ENCODE measurements around the gene RRBP1.

RRBP1 gene

DNA sequence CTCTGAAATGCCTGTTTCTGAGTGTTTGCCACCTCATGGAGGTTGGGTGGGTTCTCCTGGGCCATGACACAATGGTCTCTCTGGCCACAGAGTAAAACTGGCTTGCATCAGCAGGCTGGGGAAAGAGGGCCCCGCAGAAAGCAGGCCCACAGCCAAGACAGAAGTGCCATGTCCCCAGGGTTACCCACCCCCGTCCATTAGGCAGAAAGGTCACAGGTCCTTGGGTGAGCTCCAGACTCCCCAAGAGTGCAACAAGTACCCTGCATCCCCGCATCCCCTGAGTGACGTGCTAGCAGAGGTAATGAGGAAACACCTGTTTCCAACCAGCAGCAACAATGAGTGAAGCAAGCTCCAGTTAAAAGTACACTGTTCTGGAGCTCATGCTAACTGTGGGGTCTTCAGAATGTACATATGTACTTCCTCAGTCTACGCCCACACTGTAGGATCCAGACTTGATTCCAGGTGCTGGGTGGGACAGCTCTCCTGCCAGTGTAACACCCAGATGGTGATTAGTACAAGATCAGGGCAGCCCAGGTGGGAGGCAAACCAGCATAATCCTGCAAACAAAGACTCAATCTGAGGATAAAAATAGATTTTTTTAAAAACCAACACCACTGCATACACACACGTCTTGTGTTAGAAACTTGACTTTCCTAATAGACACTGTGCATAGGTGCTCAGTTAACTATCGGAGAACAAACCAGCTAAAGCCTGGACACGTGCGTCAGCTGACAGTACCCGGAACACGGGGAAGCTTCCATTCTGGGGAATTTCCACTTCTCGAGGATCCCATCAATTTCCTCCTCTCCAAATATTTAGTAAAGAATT lies 31.5 kb downstream of the RRBP1 start:
- no peak for DNase-seq (ENCODE audit: low read depth in 2 of 2)

DNA sequence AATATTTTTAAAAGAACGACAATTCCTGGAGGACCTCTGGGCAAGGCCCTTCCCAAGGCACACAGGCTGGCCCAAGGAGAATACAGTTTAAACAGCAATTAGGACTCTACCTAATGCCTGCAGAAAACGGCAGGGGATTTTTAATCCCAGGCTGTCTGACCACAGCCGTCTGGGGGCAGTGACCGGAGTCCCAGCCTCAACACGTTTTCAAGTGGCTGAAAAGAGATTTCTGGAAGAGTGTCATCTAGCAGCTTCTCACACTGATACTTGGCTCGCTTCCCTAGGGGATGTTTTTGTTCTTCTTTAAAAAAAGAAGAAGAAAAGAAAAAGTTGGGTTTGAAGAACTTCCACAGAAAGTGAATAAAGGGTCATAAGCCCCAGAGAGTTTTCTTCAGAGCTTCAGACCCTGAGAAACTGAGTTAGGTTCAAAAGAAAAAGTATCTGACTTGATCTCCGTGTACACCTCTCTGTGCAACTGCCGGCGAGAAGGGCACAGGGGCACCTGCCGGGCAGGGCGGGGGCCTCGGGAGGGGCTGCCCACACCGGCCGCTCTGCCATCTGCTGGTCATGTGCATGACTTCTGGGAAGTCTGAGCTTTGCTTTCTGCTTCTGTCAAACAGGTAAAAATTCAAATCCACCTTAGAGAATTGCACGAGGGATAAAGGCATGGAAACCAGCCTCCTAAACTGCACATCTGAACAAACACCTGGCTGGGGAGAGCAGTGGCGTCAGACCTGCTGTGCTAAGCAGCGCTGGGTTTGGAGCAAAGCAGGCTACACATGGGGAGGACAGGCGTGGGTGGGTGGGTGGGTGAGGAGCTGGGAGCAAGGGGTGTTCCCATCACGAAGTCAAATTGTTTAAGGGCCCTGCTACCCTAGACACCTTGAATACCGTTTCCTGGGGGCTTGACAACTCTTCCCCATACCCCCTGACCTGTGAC lies 33.0 kb downstream of the RRBP1 start:
- no peak for DNase-seq (ENCODE audit: low read depth in 2 of 2)

DNA sequence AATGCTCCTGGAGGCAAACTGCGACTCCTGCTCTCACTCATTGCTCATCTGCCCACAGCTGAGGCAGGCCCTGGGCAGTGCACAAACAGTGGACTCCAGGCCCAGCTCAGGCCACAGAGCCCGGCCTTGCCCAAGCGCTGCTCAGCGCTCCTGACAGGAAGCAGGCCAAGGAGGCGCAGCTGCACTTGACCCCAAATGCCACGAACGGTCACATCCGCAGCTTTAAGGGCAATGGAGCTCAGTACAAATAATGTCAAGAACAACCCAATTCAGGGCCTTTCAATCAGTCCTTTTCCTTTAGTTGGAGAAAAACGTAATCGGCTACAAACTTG lies 33.8 kb downstream of the RRBP1 start:
- DNase-seq (ENCODE audit: low read depth in 2 of 2), result no peak

DNA sequence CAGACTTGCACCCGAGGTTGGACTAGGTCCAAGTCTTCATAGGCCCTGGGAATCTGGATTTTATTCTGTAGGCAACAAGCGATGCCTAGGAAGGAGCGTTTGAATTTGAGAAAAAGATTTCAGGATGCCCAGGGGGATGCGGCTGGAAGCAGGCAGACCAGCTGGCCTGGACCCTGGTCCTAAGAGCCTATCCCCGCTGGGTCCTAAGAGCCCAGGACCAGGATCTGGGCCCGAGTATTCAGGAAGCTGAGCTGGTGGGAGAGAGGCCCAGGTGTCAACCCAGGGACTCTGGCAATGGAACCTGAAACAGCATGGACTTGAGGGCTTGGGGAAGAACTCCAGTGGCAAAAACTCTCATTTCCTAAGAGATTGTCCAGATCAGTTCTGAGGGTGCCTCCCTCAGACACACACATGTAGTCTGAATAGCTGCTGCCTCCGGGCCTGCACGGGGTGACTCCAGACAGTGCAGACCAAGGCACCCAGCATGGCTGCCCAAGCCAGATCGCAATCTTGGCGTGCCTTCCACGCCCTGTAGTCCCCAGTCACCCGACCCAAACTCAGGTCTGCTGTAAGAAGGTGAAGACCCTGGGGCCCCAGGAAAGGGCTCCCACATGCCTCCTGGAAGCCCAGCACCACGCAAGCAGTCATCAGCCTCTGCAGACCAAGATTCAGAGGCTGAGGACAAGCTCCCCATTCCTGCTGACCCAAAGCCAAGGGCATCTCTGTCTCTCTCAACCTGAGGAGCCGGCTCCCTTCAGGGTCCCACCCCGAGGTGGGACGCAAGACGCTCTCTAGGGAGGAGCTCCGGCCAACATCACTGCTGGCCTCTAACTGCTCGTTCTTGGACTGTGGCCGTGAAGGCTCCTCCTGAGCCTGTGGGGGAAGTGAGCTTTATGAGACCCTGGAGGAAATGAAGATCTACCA lies 34.4 kb downstream of the RRBP1 start:
- DNase-seq (ENCODE audit: low read depth in 2 of 2), result no peak

DNA sequence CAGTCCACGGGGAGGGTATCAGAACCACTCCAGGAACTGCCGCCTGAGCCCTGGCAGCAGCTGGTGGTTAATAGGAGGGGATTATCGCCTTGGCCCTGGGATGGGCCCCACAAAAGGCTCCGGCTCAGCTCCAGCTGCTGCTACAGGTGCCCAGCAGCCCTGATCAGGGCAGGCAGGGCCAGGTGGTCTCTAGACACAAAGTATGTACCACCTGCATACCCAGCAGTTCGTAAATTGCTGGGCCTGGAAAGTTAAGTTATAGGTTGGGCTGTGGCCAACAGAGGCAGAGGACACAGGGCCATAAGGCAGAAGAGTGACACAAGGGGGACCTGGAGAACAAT lies 35.1 kb downstream of the RRBP1 start:
- no peak for DNase-seq (ENCODE audit: low read depth in 2 of 2)

DNA sequence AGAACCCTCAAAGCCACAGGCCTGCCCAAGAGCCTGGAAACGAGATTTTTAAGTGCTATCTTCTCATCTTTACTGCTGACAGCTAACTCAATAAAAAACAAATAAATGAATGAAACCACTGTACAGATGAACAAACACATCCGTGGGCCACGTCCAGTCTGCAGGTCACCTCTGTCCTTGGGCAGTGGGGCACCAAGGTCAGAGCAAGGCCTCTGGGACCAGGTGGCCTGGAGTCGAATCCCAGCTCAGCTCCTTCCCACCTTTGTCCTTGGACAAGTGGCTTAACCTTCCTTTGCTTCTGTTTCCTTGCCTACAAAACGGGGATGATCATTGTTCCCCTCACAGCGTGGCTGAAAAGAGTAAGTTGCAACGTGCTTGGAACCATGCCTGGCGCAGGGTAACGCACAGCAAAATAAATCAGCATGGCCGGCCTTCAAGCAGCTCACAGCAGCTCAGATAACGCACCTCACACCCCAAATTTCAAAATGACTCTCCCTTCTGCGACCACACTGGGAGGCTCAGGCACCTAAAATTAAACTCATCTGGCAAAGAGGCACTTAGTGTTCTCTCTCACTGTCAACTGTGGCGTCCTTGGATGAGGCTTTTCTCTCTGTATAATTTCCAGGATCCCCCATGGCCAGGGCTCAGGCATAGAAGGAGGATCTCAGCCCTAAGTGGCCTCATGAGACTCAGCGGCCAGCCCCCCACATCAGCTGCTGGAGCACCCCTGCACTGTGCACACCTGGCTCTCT lies 35.7 kb downstream of the RRBP1 start:
- no peak for DNase-seq (ENCODE audit: low read depth in 2 of 2)

DNA sequence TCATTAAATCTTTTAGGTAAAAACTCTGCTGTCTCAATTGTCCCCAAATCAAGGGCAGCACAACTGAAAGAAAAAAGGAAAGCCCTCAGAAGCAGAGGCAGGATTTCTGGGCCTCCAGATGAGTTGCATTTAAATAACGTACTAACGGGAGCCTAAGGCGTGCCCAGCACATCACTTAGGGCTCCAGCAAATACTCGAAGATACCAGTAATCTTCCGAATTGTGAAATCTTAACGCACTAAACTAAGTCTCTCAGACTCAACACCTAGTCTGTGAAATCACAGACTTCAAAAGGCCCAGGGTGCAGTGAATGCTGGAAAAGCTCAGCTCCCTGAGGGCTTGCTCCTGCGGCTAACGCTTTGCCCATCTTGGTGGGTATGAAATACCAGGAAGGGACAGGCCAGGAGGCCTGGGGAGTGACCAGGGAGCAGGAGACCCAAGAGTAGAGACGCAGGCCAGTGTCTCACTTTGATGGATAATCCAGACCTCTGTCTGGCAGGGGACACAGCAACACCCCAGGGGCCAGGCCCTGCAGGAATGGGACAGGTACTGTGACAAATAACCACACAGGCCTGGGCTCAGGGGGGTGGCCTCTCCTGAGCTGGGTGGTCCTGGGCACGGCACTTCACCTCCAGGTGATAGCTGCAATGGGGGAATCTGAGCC lies 36.4 kb downstream of the RRBP1 start:
- no peak for DNase-seq (ENCODE audit: low read depth in 2 of 2)

DNA sequence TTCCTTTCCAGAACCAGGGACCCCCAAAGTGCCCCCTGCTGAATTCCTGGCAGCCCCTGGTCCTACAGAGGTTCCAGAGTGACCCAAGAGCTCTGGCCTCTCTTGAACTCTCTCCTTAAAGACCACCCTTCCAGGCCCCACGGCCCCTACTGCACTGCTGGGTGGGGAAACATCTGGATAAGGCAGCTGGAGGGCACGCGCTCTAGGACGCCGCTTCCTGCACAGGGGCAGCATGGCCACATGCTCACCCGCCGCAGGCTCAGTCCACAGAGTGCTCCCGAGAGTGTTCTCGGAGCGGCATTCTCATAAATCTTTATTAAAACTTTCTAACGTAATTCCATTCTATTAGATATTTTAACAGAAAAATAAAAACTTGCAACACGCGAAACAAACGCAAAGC lies 37.0 kb downstream of the RRBP1 start:
- no peak for DNase-seq (ENCODE audit: low read depth in 2 of 2)

DNA sequence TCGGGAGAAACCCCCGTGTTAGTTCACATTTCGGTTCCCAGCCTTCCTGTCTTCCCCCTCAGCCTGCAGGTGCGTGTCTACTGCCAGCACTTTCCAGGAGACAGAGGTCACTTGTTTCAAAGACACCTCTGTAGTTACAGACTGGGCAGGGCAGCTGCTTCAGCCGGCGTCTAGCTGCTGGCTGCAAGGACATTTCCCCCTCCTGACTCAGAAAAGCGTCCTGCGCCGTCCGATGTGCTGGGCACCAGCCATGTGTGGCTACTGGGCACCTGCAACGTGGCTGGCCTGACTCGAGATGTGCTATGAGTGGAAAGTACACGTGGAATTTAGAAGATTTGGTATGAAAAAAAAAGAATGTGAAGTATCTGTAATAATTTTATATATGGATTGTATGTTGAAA lies 37.6 kb downstream of the RRBP1 start:
- DNase-seq (ENCODE audit: low read depth in 2 of 2), result no peak

DNA sequence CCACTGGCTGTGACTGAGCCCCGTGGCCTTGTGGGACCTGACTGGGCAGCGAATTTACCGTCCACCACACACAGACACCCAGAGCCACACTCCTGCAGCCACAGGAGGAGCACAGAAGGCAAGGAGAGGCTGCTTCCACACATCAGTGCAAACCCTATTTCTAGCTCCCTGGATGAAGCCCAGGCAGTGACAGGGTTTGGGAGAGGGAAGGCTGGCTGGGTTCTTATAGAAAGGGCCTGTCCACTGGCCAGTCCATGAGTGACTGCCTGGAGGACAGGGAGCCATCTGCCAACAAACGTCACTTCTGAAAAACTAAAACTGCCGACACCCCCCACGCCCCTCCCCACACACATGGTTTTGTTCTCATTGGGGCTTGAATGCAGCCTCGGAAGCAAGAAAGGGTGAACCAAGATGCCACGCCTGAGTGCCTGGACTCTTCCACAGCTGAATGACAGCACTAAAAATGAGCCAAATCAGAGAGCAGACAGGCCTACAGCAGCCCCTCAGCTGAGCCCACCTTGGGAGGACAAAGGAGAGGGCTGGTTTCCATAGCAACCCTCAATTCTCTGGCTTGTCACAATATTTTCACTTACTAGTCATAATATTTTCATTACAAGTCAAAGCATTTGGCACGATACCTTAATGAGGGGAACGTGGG lies 38.4 kb downstream of the RRBP1 start:
- DNase-seq (ENCODE audit: low read depth in 2 of 2), result no peak

DNA sequence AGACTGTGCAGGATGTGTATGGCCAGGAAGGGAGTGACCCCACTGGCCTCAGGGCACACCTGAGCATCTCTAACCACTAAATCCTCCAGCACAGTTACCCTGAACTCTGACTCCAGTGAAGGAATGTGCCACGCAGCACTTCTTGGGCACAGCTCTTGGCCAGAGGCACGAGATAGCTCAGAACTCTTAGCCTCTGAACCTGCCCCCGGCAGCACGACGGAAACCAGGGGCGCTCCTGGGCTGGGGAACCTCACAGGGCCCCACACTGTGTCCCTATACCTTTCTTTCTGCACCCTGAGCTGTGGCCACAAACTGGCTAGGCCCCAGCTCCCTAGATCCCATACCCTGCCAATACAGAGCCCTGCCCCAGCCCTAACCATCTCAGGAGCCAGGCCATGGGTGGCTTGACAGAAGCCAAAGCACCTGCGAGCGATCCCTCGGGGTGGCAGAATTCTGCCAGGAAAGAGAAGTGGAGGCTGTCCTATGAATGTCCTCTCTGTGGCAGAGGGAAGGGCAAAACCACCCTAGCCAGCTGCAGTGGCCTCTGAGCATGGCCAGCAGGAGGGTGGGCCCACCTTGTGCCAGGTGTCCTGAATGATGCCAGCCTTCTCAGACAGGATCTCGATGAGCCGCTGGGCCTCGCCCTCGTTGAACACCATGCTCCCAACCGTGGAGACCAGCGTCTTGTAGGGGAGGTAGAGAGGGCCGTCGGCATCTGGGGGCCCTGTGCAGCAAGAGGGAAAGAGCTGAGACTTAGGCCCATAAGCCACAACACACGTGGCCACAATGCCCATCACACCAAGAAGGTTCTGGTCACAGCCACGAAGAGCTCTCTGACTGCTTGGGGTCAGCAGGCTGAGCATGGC lies 39.4 kb downstream of the RRBP1 start:
- no peak for DNase-seq (ENCODE audit: low read depth in 2 of 2)

DNA sequence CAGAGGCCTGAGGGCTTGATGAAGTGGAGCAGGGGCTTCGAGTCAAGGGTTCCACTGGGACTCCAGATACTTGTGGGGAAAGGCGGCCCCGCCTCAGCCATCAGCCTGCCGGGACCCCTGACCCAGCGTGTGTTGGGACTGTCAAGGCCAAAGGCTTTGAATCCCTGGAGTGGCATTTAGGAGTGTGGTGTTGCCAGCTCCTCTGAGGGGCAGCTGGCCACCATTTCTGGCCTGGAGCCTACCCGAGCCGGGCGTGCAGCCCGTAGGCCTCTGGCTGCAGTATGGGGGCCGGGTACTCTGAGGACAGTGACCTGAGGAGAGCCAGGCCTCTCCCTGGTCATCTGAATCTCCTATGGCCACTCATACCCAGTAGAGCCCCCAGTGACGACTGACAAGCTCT lies 40.0 kb downstream of the RRBP1 start:
- no peak for DNase-seq (ENCODE audit: low read depth in 2 of 2)

DNA sequence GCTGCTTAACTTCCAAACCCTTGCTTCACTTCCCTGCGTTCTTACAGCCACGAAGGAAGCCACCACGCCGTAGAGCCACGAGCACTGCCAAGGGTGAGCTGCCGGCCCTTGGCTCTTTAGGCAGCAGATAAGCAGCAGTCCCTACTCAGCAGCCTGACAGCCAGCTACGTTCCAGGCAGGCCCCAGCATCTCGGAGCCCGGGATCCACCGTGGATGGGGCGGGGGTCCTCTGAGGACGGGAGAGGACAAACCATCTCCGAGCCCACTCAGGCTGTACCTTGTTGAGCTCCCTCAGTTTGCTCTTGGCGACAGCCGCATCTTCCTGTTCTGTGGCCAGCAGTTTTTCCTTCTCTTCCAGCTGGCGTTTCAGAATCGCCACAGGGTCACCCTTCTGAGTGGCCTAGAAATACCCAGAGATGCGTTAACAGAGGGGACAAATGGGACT lies 40.5 kb downstream of the RRBP1 start:
- DNase-seq (ENCODE audit: low read depth in 2 of 2), result no peak

DNA sequence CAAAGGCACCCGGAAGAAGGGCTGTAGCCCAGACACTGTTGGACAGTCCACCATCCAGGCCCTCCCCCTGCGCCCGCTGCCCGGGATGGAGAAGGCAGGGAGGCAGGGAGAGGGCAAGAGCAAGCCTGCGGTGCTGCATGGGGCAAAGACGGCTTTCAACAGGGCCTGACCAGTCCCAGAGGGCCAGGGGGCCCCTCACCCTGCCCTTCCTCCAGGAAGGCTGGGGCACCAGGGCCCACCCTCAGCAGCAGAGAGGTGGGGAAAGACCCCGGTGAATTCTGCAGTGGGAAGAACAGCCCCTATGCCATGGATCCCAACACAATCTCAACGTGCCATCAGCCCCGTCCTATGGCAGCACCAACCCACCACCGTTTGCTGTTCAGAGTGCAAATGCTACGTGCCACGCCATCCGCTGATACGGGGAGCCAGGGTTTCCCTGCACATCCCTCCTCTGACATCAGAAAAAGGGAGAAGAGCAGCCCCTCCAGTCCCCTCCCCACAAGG lies 41.1 kb downstream of the RRBP1 start:
- no peak for DNase-seq (ENCODE audit: low read depth in 2 of 2)

DNA sequence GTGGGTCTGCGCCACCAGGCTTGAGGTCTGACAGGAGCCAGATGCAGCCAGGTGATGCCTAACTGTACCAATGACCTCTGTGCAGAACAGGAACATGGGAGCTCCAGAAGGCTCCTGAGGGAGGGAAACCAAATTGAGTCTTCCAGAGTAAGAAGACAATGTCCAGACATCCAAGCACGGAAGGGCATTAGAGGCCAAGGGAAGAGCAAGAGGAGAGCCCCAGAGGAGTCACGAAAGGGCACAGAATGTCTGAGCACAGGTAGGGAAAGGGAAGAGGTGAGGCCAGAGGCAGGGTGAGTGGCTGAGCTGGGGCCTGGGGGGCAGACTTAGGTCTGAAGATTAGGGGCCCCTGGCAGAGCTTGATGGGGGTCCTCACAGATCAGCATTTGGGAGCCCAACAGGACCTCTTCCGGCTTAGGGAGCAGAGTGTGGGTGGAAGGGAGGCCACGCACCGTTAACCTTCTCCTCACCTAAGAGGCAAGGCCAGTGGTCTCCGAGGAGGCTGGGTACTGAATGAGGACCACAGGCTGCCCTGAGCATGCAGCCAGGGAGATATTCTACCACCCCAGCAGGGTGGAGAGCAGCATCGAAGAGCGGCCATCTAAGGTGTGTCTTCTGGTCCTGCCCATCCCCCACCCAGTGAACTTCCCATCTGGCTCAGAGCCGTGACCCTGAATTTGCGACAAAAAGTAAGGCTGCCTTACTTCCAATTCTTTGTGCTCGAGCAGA lies 41.7 kb downstream of the RRBP1 start:
- DNase-seq (ENCODE audit: low read depth in 2 of 2), result no peak

DNA sequence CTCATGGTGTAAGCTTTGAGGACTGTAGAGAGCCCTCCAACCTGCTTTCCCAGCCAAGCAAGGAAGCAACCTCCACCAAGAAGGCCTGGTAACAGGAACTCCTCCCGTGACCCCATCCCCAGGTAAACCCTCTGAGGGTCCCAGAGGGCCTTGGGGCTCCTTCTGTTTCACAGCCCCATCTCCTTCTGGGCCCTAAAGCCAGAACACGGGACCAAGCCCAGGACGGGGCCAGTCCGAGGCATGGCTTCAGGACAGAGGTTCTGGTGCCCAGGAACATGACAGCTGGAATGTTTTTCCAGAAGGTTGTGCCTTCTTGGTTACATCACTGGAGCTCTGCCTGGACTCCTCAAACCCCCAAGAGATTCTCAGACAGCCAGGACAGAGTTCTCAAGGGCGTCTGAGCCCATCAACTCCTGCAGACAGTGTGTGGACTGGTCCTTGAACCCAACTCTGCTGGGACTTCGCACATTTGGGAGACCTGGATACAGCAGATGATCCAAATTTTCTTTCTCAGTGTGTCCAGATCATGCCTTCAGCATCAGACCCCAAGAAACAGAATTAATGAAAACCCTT lies 43.1 kb downstream of the RRBP1 start:
- DNase-seq (ENCODE audit: low read depth in 2 of 2), result no peak

DNA sequence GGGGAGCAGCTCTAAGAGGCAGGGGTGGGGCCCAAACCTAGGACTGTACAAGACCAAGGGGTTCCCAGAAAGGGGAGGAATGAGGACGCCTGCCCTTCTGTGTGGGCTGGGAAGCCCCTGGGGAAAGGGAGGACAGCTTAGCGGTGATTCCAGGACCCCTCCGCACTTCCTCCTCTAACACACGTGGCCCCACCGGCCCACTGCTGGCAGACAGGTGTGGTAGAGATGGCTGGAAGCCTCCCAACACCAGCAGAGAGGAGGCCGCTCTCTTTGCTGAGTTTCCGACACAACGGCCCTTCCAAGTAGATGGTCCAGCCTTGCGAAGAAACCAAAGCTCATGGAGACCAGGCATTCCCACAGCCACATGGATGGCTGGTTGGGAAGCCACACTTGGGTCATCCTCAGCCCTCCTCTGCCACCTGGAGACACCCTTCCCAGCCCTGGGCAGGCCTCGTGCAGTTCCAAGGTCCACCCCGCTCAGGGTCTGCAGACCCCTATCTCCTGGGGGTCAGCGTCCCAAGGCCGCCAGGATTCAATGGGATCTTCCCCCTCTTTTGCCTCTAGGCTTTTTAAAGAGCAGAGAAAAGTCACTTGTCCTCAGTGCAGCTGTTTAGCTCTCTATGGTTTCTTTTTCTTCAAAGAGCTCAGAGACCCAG lies 43.9 kb downstream of the RRBP1 start:
- no peak for DNase-seq (ENCODE audit: low read depth in 2 of 2)

DNA sequence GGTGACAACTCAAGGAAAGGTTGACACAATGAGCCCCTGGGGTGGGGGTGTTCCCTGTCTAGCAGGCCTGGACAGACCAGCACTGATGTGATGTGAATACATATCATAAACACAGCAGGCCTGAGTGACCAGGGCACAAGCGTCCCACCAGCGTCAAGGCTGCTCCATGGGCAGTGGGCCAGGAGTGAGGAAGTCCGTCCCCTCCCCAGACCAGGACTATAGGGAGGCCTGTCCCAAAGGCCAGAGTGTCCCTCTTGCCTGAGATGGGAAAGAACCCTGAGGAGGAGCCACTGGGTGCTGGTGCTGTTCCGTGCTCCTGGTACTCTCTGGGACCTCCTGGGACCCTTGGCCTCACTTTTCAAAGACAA lies 44.6 kb downstream of the RRBP1 start:
- DNase-seq (ENCODE audit: low read depth in 2 of 2), result no peak
